GM18519 (cell line): ENCODE results near the gene FKBP4.

Source experiments
- ATAC-seq: cut with Tn5 transposase; IDR thresholded peaks from one replicate; pipeline ENCODE4 v1.9.1; 2021; ENCODE audit warnings: mild to moderate bottlenecking, moderate library complexity; ENCODE audit not compliant: unreplicated experiment, low FRiP score

Gene FKBP4

GRCh38 chr12:2811801-2812200 lies 17.0 kb downstream of the FKBP4 start:
- no peak for ATAC-seq

GRCh38 chr12:2812290-2813213 lies 17.8 kb downstream of the FKBP4 start, which contains the start of gene ITFG2:
Gene ITFG2 (plus strand): TSS chr12:2812668. CDS start chr12:2812761, 93 bp downstream.
- peak; percentile 86 for ATAC-seq

GRCh38 chr12:2813214-2814185 lies 18.7 kb downstream of the FKBP4 start:
- ATAC-seq, result no peak

GRCh38 chr12:2819810-2820209 lies 25.0 kb downstream of the FKBP4 start:
- ATAC-seq, result no peak

- ATAC-seq, result no peak
These were observed 25.7 kb downstream of the FKBP4 start for GRCh38 chr12:2820432-2820831.

- no peak for ATAC-seq
These were observed 28.7 kb downstream of the FKBP4 start for GRCh38 chr12:2823483-2823882.

- ATAC-seq, result no peak
These were observed 29.8 kb downstream of the FKBP4 start for GRCh38 chr12:2824541-2824940.

GRCh38 chr12:2825132-2825531 lies 30.4 kb downstream of the FKBP4 start:
- ATAC-seq, result no peak

- no peak for ATAC-seq
These were observed 31.3 kb downstream of the FKBP4 start for GRCh38 chr12:2826036-2826435.

GRCh38 chr12:2826721-2827515 lies 32.1 kb downstream of the FKBP4 start:
- no peak for ATAC-seq

GRCh38 chr12:2829275-2829674 lies 34.5 kb downstream of the FKBP4 start:
- no peak for ATAC-seq

GRCh38 chr12:2832550-2833127 lies 37.9 kb downstream of the FKBP4 start:
- ATAC-seq, result no peak

- ATAC-seq, result no peak
These were observed 38.6 kb downstream of the FKBP4 start for GRCh38 chr12:2833327-2833726.

- ATAC-seq, result no peak
These were observed 39.0 kb downstream of the FKBP4 start for GRCh38 chr12:2833810-2834209.

- ATAC-seq, result no peak
These were observed 40.1 kb downstream of the FKBP4 start, which contains the start of gene NRIP2 for GRCh38 chr12:2834581-2835491. Gene NRIP2 (minus strand): TSS chr12:2835035. CDS start chr12:2834983, 52 bp downstream.

GRCh38 chr12:2835691-2836403 lies 41.1 kb downstream of the FKBP4 start:
- no peak for ATAC-seq

- no peak for ATAC-seq
These were observed 41.8 kb downstream of the FKBP4 start for GRCh38 chr12:2836574-2836973.

GRCh38 chr12:2841056-2841650 lies 46.4 kb downstream of the FKBP4 start:
- ATAC-seq, result no peak
